DMS79 treated with DMSO at 0.1 percent for 48 hours (cell line): ENCODE results near the gene ATRIP.

Experiments
- DNase-seq: peaks from one replicate; lab custom pipeline; 2025; lab: John Stamatoyannopoulos, UW

The ATRIP gene

GRCh38 chr3:48504051-48504946 lies 57.8 kb downstream of the ATRIP start, which contains the start of gene SHISA5:
Gene SHISA5 (minus strand): TSS chr3:48504174. CDS start chr3:48504094, 80 bp downstream.
- no peak for DNase-seq

- no peak for DNase-seq
Measured at GRCh38 chr3:48505146-48505545, 58.6 kb downstream of the ATRIP start.

GRCh38 chr3:48505968-48506504 lies 59.5 kb downstream of the ATRIP start:
- DNase-seq: no peak

- peak; percentile 45 for DNase-seq
Measured at GRCh38 chr3:48507256-48508061, 60.9 kb downstream of the ATRIP start.

- no peak for DNase-seq
Measured at GRCh38 chr3:48511551-48511950, 65.0 kb downstream of the ATRIP start.

GRCh38 chr3:48514431-48515227 lies 68.1 kb downstream of the ATRIP start:
- DNase-seq: no peak
